NT2/D1 (cell line): ENCODE data around the gene CD58.

ENCODE experiments used
- SUZ12 ChIP-seq: IDR thresholded peaks from 2 replicates; pipeline ENCODE4 v1.6.1; 2011; ENCODE audit not compliant: insufficient read length, insufficient read depth; ENCODE audit errors: extremely low read depth
- YY1 ChIP-seq: IDR thresholded peaks from 2 replicates; pipeline ENCODE4 v1.6.1; 2011; ENCODE audit not compliant: insufficient read length, insufficient read depth

GRCh38 chr1:116544588-116545358 is 26.1 kb downstream of the CD58 start:
- no peak for TF ChIP-seq SUZ12
- TF ChIP-seq YY1: no peak
